Stomach (tissue), 9 donors: ENCODE data around the gene ATRX. TPM values are rescaled to one million over a fixed set of nuclear protein-coding genes. Genes with fewer than 3 reads are reported as not detected.

Experiments used
- DNase-seq, 2 donors: peaks; one replicate each; pipeline versions ENCODE4 v3.0.0 to v3.0.0-alpha.2; 2013 to 2019
- H3K27ac ChIP-seq, 5 donors: fragments of 200-600 bp in 4 of 5; sonication (generic) in 4 of 5; one replicate each; pipeline ENCODE4 v1.5.1; 2013 to 2019; ENCODE audit warnings: mild to moderate bottlenecking in 1 of 5, moderate library complexity in 1 of 5
- H3K27me3 ChIP-seq, 3 donors: fragments of 200-600 bp; sonication (generic); one replicate each; pipeline ENCODE4 v1.5.1; 2017 to 2019; ENCODE audit warnings: mixed run types in 1 of 3
- H3K36me3 ChIP-seq, 4 donors: fragments of 200-600 bp; sonication (generic); 1 replicate in 3 of 4; 2 replicates in 1 of 4; pipeline ENCODE4 v1.5.1; 2016 to 2019
- H3K4me1 ChIP-seq, 4 donors: fragments of 200-600 bp; sonication (generic); one replicate each; pipeline ENCODE4 v1.5.1; 2016 to 2019
- H3K4me3 ChIP-seq, 4 donors: fragments of 200-600 bp; sonication (generic) in 3 of 4; one replicate each; pipeline ENCODE4 v1.5.1; 2016 to 2019; ENCODE audit warnings: mild to moderate bottlenecking in 1 of 4
- H3K9me3 ChIP-seq, 4 donors: fragments of 200-600 bp; sonication (generic); one replicate each; pipeline ENCODE4 v1.5.1; 2016 to 2019
- CTCF ChIP-seq, 7 experiments: fragments of 450-650 bp in 4 of 7; fragments of 200-600 bp in 3 of 7; sonication (generic) in 3 of 7; IDR thresholded peaks; one replicate each; pipeline ENCODE4 v1.5.1; 2016 to 2019; ENCODE audit warnings: antibody characterized with exemption in 7 of 7, control low read depth in 2 of 7, mild to moderate bottlenecking in 1 of 7
- EP300 ChIP-seq: sonication (generic); formaldehyde crosslinking; IDR thresholded peaks from one replicate; pipeline ENCODE4 v1.6.1; 2017; ENCODE audit warnings: antibody characterized with exemption
- POLR2A ChIP-seq, 4 donors: fragments of 450-650 bp; IDR thresholded peaks; one replicate each; pipeline ENCODE4 v1.6.1; 2016; ENCODE audit warnings: antibody characterized with exemption in 4 of 4, control low read depth in 2 of 4, mild to moderate bottlenecking in 1 of 4, moderate library complexity in 1 of 4
- POLR2AphosphoS5 ChIP-seq, 3 donors: sonication (generic); formaldehyde crosslinking; IDR thresholded peaks; one replicate each; pipeline ENCODE4 v1.6.1; 2016; ENCODE audit warnings: antibody characterized with exemption in 3 of 3
- WGBS, 5 donors: extraction: QIAGEN DNeasy Blood & Tissue Kit in 3 of 5; methylation state at CpG; one replicate each; pipeline versions ENCODE4 v1.1.5 to v1.1.7; 2013 to 2018; 5-methylcytosine and 5-hydroxymethylcytosine counted together
- intact Hi-C: fragments of 100-400 bp; cut with DNase I; formaldehyde crosslinking; loops from one replicate; pipeline ENCODE4 v1.15.1; 2023; ENCODE audit warnings: low total_unique reads
- polyA plus RNA-seq, 3 donors: library from polyadenylated mRNA; stranded (reverse); fragments of 200-250 nt; gene quantifications; one replicate each; pipeline ENCODE4 v1.2.3, GENCODE V29; 2013
- total RNA-seq, 5 donors: library from RNA; depleted of rRNA; stranded (reverse); fragments of >200 nt; gene quantifications; one replicate each; pipeline versions ENCODE4 v1.1.0 to v1.2.3, GENCODE V29; 2014 to 2016
- donor health status: healthy with polysubstance abuse.
- donor health status: Bipolar disorder and iron deficiency.
- donor health status: healthy.

ATRX gene
- total and polyA plus RNA-seq, 8 donors, result 7.9 to 225 (median 61.0) TPM

DNA sequence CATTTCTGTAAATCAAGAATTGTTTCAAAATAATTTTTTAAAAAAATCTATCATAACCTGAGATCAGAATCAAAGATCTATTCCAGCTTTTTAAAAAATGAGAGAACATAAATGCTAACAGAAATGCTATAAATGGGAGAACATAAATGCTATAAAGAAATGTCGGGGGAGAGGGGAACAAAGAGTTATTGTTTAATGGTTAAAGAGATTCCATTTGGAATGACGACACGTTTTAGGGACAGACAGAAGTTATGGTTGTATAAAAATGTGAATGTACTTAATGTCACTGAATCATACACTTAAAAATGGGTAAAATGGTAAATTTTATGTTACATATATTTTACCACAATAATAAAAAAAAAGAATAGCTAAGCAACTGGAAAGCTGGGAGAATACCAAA, 127.1 kb downstream of the ATRX start:
- Histone ChIP-seq H3K27me3 (no peaks in the 10 kb centered on the region), H3K4me3 (no peak overlapping the region), H3K36me3 (peaks cover 0 to 23% (median 12%) of the 10 kb centered on the region in 4 donors), H3K4me1 (no peaks in the 10 kb centered on the region), H3K27ac (no peak overlapping the region), H3K9me3 (no peaks in the 10 kb centered on the region)
- no peak for DNase-seq
- WGBS, 5 donors, result 70 to 93% (median 75%) methylated on average over 3 of the region's 3 CpGs
- TF ChIP-seq POLR2A (IDR thresholded peaks at IDR 0.05) (no peak), CTCF (IDR thresholded peaks at IDR 0.05) (no peak), POLR2AphosphoS5 (IDR thresholded peaks at IDR 0.05) (no peak), EP300 (no peak)
- intact Hi-C loops, result no loop called here

DNA sequence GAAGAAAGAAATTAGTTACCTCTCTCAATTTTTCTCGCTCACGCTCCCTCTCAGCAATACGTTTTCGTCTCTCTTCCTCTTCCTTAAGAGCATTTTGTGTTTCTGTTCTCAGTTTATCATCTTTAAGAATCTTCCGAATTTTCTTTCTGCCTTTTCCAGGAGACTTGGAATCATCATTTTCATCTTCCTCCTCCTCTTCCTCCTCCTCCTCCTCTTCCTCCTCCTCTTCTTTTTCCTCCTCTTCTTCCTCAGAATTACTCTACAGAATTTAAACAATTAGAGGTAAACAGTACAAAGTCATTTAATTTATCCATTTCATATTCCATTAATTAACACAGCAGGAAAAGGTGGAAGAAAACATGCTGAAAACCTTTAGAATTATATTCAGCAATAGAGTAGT, 133.9 kb downstream of the ATRX start:
- H3K4me1 ChIP-seq, result no peaks in the 10 kb centered on the region
- no peak for DNase-seq
- H3K27ac ChIP-seq, result no peak overlapping the region
- H3K27me3 ChIP-seq, result no peaks in the 10 kb centered on the region
- no peaks in the 10 kb centered on the region for H3K9me3 ChIP-seq
- peaks cover 0 to 22% (median 17%) of the 10 kb centered on the region in 4 donors for H3K36me3 ChIP-seq
- no peak overlapping the region for H3K4me3 ChIP-seq
- no peak for TF ChIP-seq POLR2AphosphoS5 (IDR thresholded peaks at IDR 0.05)
- TF ChIP-seq POLR2A (IDR thresholded peaks at IDR 0.05), result no peak
- TF ChIP-seq CTCF (IDR thresholded peaks at IDR 0.05), result no peak
- no peak for TF ChIP-seq EP300
- intact Hi-C loops, result no loop called here
- 91 to 99% (median 98%) methylated on average over 5 of the region's 5 CpGs for WGBS, 5 donors

DNA sequence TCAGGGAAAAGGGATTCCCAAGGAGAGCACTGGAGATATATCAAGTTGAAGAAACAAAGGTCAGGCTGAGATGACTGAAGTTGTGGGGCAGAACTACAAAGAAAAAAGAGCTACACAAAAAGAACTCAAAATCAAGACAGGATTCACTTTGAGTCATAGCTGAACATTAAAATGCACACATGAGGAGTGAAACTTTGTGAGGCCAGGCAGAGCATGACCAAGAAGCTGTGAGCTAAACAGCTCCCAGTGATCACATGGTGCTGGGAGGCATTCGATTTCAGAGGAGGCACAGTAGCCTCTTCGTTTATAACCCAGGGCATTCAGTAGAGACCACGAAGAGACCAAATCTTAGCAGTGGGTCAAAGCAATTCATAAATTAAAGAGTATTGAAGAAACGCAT, 145.3 kb downstream of the ATRX start:
- peaks cover 0 to 29% (median 13%) of the 10 kb centered on the region in 4 donors for H3K36me3 ChIP-seq
- H3K4me1 ChIP-seq, result no peaks in the 10 kb centered on the region
- DNase-seq, result no peak
- WGBS, 5 donors, result 79 to 97% (median 87%) methylated on average over 4 of the region's 4 CpGs
- no peaks in the 10 kb centered on the region for H3K27me3 ChIP-seq
- no peak overlapping the region for H3K27ac ChIP-seq
- H3K4me3 ChIP-seq, result no peak overlapping the region
- TF ChIP-seq EP300 (no peak), POLR2A (IDR thresholded peaks at IDR 0.05) (no peak)
- intact Hi-C loops, result no loop called here
- peaks cover 0 to 4% (median 0%) of the 10 kb centered on the region in 4 donors for H3K9me3 ChIP-seq

DNA sequence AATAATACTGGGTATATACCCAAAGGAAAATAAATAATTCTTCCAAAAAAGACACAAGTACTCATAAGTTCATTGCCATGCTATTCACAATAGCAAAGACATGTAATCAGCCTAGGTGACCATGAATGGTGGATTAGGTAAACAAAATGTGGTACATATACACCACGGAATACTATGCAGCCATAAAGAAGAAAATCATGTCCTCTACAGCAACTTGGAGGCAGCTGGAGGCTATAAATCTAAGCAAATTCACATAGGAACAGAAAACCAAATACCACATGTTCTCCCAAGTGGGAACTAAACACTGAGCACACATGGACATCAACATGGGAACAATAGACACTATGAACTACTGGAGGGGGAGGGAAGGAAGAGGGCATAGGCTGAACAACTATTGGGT, 146.2 kb downstream of the ATRX start:
- Histone ChIP-seq H3K4me3 (no peak overlapping the region), H3K27me3 (no peaks in the 10 kb centered on the region), H3K9me3 (no peaks in the 10 kb centered on the region), H3K4me1 (no peaks in the 10 kb centered on the region), H3K27ac (no peak overlapping the region), H3K36me3 (peaks cover 0 to 32% (median 19%) of the 10 kb centered on the region in 4 donors)
- intact Hi-C loops, result no loop called here
- WGBS, 5 donors, result 79 to 100% (median 96%) methylated on average over 1 of the region's 1 CpG
- TF ChIP-seq CTCF (IDR thresholded peaks at IDR 0.05), result no peak
- no peak for TF ChIP-seq POLR2A (IDR thresholded peaks at IDR 0.05)
- TF ChIP-seq POLR2AphosphoS5 (IDR thresholded peaks at IDR 0.05), result no peak
- no peak for TF ChIP-seq EP300
- no peak for DNase-seq

- intact Hi-C loops, result no loop called here
- no peak for TF ChIP-seq POLR2A (IDR thresholded peaks at IDR 0.05)
- TF ChIP-seq CTCF (IDR thresholded peaks at IDR 0.05), result no peak
- no peak for TF ChIP-seq EP300
- TF ChIP-seq POLR2AphosphoS5 (IDR thresholded peaks at IDR 0.05), result no peak
- H3K27me3 ChIP-seq, result no peaks in the 10 kb centered on the region
- H3K4me1 ChIP-seq, result no peaks in the 10 kb centered on the region
- no peaks in the 10 kb centered on the region for H3K9me3 ChIP-seq
- WGBS, 5 donors, result 86 to 94% (median 90%) methylated on average over 8 of the region's 8 CpGs
- H3K4me3 ChIP-seq, result no peak overlapping the region
- H3K36me3 ChIP-seq, result peaks cover 0 to 33% (median 28%) of the 10 kb centered on the region in 4 donors
- DNase-seq, result no peak
- no peak overlapping the region for H3K27ac ChIP-seq
Measured at GRCh38 chrX:77638397-77638796, 147.6 kb downstream of the ATRX start.
